Measurements from ENCODE around the gene ITGB4. TPM values are rescaled to one million over a fixed set of nuclear protein-coding genes. Genes with fewer than 3 reads are reported as not detected.
A peak's percentile ranks its signal among the peaks of the same experiment; 100 is the strongest.

ITGB4 gene
- total and polyA plus RNA-seq, 2 of the 13 experiments (the other 11 are each of a cell fraction or from before 2014, with no cell fraction given), result 6.9 to 14.5 TPM

DNA sequence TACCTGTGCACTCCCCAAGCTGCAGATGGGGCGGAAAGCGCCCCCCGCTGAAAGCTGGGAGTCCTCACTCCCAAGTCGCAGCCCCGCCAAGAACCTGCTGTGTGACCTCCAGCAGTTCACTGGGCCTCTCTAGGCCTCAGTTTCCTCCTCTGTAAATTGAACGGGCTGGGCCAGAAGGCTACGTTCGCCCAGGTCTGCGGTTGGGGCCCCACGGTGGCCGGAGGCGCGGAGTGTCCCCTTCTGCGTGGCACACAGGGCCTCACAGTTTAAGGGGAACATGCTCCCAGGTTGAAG, 43.1 kb downstream of the ITGB4 start (continued):
- TF ChIP-seq TAF15 (IDR thresholded peaks at IDR 0.05; ENCODE audit: low read depth, low read length, poor library complexity, severe bottlenecking), result no peak
- TF ChIP-seq HMG20B (CRISPR knock-in tag; conservative IDR thresholded peaks at IDR 0.05), result no peak
- no peak for TF ChIP-seq MAFK (conservative IDR thresholded peaks at IDR 0.05 in 1 of 2, IDR thresholded peaks at IDR 0.05 in 1 of 2; ENCODE audit: low read length in 2 of 2)
- 0 out of 2 replicates have a peak, but pooled peaks have one; percentile 65 for TF ChIP-seq HNRNPL (IDR thresholded peaks at IDR 0.05; ENCODE audit: low read depth, low read length)
- TF ChIP-seq, protein P1, sequence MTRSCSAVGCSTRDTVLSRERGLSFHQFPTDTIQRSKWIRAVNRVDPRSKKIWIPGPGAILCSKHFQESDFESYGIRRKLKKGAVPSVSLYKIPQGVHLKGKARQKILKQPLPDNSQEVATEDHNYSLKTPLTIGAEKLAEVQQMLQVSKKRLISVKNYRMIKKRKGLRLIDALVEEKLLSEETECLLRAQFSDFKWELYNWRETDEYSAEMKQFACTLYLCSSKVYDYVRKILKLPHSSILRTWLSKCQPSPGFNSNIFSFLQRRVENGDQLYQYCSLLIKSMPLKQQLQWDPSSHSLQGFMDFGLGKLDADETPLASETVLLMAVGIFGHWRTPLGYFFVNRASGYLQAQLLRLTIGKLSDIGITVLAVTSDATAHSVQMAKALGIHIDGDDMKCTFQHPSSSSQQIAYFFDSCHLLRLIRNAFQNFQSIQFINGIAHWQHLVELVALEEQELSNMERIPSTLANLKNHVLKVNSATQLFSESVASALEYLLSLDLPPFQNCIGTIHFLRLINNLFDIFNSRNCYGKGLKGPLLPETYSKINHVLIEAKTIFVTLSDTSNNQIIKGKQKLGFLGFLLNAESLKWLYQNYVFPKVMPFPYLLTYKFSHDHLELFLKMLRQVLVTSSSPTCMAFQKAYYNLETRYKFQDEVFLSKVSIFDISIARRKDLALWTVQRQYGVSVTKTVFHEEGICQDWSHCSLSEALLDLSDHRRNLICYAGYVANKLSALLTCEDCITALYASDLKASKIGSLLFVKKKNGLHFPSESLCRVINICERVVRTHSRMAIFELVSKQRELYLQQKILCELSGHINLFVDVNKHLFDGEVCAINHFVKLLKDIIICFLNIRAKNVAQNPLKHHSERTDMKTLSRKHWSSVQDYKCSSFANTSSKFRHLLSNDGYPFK (CRISPR knock-in tag; IDR thresholded peaks at IDR 0.05; ENCODE audit: borderline replicate concordance), result peak; percentile 89; the same call in 1 of the 2 replicates
- no peak for TF ChIP-seq SIN3A (IDR thresholded peaks at IDR 0.05; ENCODE audit: borderline replicate concordance, low read depth, low read length)
- no peak for TF ChIP-seq ZNF329 (CRISPR knock-in tag; IDR thresholded peaks at IDR 0.05; ENCODE audit: low read depth)
- peak; percentile 65 for TF ChIP-seq POLR2G (IDR thresholded peaks at IDR 0.05; ENCODE audit: low read depth, low read length)
- TF ChIP-seq, protein P2, sequence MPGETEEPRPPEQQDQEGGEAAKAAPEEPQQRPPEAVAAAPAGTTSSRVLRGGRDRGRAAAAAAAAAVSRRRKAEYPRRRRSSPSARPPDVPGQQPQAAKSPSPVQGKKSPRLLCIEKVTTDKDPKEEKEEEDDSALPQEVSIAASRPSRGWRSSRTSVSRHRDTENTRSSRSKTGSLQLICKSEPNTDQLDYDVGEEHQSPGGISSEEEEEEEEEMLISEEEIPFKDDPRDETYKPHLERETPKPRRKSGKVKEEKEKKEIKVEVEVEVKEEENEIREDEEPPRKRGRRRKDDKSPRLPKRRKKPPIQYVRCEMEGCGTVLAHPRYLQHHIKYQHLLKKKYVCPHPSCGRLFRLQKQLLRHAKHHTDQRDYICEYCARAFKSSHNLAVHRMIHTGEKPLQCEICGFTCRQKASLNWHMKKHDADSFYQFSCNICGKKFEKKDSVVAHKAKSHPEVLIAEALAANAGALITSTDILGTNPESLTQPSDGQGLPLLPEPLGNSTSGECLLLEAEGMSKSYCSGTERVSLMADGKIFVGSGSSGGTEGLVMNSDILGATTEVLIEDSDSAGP (CRISPR knock-in tag; IDR thresholded peaks at IDR 0.05; ENCODE audit: borderline replicate concordance), result peak; percentile 95; the same call in 1 of the 2 replicates
- TF ChIP-seq, protein P3, sequence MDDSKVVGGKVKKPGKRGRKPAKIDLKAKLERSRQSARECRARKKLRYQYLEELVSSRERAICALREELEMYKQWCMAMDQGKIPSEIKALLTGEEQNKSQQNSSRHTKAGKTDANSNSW (CRISPR knock-in tag; IDR thresholded peaks at IDR 0.05; ENCODE audit: borderline replicate concordance), result 0 out of 2 replicates have a peak, but pooled peaks have one; percentile 43
- TF ChIP-seq ZNF713 (CRISPR knock-in tag; IDR thresholded peaks at IDR 0.05), result no peak; the same call in 1 of the 2 replicates
- 0 out of 2 replicates have a peak, but pooled peaks have one; percentile 24 for TF ChIP-seq HDAC1 (CRISPR knock-in tag; IDR thresholded peaks at IDR 0.05)
- TF ChIP-seq ZNF563 (CRISPR knock-in tag; IDR thresholded peaks at IDR 0.05), result no peak
- no peak for TF ChIP-seq KDM4B (CRISPR knock-in tag; IDR thresholded peaks at IDR 0.05)
- TF ChIP-seq ZNF317 (CRISPR knock-in tag; IDR thresholded peaks at IDR 0.05), result peak; percentile 84
- TF ChIP-seq ZNF709 (CRISPR knock-in tag; IDR thresholded peaks at IDR 0.05), result no peak
- TF ChIP-seq, protein P4, sequence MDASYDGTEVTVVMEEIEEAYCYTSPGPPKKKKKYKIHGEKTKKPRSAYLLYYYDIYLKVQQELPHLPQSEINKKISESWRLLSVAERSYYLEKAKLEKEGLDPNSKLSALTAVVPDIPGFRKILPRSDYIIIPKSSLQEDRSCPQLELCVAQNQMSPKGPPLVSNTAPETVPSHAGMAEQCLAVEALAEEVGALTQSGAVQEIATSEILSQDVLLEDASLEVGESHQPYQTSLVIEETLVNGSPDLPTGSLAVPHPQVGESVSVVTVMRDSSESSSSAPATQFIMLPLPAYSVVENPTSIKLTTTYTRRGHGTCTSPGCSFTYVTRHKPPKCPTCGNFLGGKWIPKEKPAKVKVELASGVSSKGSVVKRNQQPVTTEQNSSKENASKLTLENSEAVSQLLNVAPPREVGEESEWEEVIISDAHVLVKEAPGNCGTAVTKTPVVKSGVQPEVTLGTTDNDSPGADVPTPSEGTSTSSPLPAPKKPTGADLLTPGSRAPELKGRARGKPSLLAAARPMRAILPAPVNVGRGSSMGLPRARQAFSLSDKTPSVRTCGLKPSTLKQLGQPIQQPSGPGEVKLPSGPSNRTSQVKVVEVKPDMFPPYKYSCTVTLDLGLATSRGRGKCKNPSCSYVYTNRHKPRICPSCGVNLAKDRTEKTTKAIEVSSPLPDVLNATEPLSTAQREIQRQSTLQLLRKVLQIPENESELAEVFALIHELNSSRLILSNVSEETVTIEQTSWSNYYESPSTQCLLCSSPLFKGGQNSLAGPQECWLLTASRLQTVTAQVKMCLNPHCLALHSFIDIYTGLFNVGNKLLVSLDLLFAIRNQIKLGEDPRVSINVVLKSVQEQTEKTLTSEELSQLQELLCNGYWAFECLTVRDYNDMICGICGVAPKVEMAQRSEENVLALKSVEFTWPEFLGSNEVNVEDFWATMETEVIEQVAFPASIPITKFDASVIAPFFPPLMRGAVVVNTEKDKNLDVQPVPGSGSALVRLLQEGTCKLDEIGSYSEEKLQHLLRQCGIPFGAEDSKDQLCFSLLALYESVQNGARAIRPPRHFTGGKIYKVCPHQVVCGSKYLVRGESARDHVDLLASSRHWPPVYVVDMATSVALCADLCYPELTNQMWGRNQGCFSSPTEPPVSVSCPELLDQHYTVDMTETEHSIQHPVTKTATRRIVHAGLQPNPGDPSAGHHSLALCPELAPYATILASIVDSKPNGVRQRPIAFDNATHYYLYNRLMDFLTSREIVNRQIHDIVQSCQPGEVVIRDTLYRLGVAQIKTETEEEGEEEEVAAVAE (CRISPR knock-in tag; IDR thresholded peaks at IDR 0.05; ENCODE audit: borderline replicate concordance), result peak; percentile 33; the same call in 1 of the 2 replicates
- TF ChIP-seq, protein P5, sequence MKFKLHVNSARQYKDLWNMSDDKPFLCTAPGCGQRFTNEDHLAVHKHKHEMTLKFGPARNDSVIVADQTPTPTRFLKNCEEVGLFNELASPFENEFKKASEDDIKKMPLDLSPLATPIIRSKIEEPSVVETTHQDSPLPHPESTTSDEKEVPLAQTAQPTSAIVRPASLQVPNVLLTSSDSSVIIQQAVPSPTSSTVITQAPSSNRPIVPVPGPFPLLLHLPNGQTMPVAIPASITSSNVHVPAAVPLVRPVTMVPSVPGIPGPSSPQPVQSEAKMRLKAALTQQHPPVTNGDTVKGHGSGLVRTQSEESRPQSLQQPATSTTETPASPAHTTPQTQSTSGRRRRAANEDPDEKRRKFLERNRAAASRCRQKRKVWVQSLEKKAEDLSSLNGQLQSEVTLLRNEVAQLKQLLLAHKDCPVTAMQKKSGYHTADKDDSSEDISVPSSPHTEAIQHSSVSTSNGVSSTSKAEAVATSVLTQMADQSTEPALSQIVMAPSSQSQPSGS (CRISPR knock-in tag; IDR thresholded peaks at IDR 0.05), result 0 out of 2 replicates have a peak, but pooled peaks have one; percentile 4
